Naive thymus-derived CD4-positive, alpha-beta T cell (primary cell): Measurements from ENCODE around the gene TCF7. TPM values are rescaled to one million over a fixed set of nuclear protein-coding genes. Genes with fewer than 3 reads are reported as not detected.

Experiments used
- ATAC-seq: fragments of 150-1000 bp; cut with Tn5 transposase; 2 replicates; pipeline ENCODE4 v1.10.0; 2021; ENCODE audit warnings: mild to moderate bottlenecking, moderate library complexity
- CTCF ChIA-PET: fragments of 350-600 bp; sonication (Branson Sonifier 250); formaldehyde crosslinking; loops from one replicate; lab custom pipeline; 2021; ENCODE audit warnings: antibody characterized with exemption; lab: Charles Lee
- POLR2A ChIA-PET: fragments of 350-600 bp; sonication (Branson Sonifier 250); formaldehyde crosslinking; loops from one replicate; lab custom pipeline; 2021; ENCODE audit warnings: antibody characterized with exemption, inconsistent platforms; lab: Charles Lee
- DNase-seq, 9 donors: peaks; one replicate each; pipeline versions ENCODE4 v3.0.0 to v3.0.0-alpha.2; 2020 to 2022; ENCODE audit warnings: mixed read lengths in 1 of 9
- H3K27ac ChIP-seq: one replicate; pipeline ENCODE4 v1.7.0; 2013; ENCODE audit warnings: mild to moderate bottlenecking, low read depth, low read length, moderate library complexity
- H3K27me3 ChIP-seq, 2 donors: one replicate each; pipeline ENCODE4 v1.7.0; 2013; ENCODE audit warnings: low read length in 2 of 2, mild to moderate bottlenecking in 2 of 2, moderate library complexity in 2 of 2; ENCODE audit not compliant: control insufficient read depth in 2 of 2, insufficient read depth in 2 of 2
- H3K36me3 ChIP-seq, 3 experiments: 1 replicate in 2 of 3; 2 replicates in 1 of 3; pipeline ENCODE4 v1.7.0; 2013; ENCODE audit warnings: low read length in 3 of 3, mild to moderate bottlenecking in 3 of 3, moderate library complexity in 1 of 3; ENCODE audit not compliant: insufficient read depth in 3 of 3, control insufficient read depth in 2 of 3
- H3K4me1 ChIP-seq, 2 donors: one replicate each; pipeline ENCODE4 v1.7.0; 2013; ENCODE audit warnings: low read length in 2 of 2, mild to moderate bottlenecking in 2 of 2, moderate library complexity in 1 of 2; ENCODE audit not compliant: control insufficient read depth in 2 of 2, insufficient read depth in 2 of 2
- H3K4me3 ChIP-seq: 2 replicates; pipeline ENCODE4 v1.7.0; 2013; ENCODE audit warnings: mild to moderate bottlenecking, low read length
- H3K9me3 ChIP-seq, 3 experiments: 1 replicate in 2 of 3; 2 replicates in 1 of 3; pipeline ENCODE4 v1.7.0; 2013; ENCODE audit warnings: low read length in 3 of 3; ENCODE audit not compliant: control insufficient read depth in 2 of 3
- H3K27ac Mint-ChIP-seq, 9 donors: one replicate each; pipeline ENCODE4 v1.8.0; 2020 to 2022; ENCODE audit warnings: mixed read lengths in 9 of 9, mild to moderate bottlenecking in 8 of 9, moderate library complexity in 5 of 9, inconsistent platforms in 2 of 9
- H3K27me3 Mint-ChIP-seq, 5 donors: one replicate each; pipeline ENCODE4 v1.8.0; 2021 to 2022; ENCODE audit warnings: mixed read lengths in 5 of 5, mild to moderate bottlenecking in 1 of 5
- H3K36me3 Mint-ChIP-seq, 5 donors: one replicate each; pipeline ENCODE4 v1.8.0; 2020 to 2022; ENCODE audit warnings: mixed read lengths in 5 of 5, mild to moderate bottlenecking in 3 of 5, inconsistent platforms in 1 of 5
- H3K4me1 Mint-ChIP-seq, 7 donors: one replicate each; pipeline ENCODE4 v1.8.0; 2020 to 2022; ENCODE audit warnings: mixed read lengths in 7 of 7, mild to moderate bottlenecking in 3 of 7, inconsistent platforms in 1 of 7
- H3K4me3 Mint-ChIP-seq, 10 donors: one replicate each; pipeline ENCODE4 v1.8.0; 2020 to 2022; ENCODE audit warnings: mild to moderate bottlenecking in 10 of 10, mixed read lengths in 10 of 10, moderate library complexity in 6 of 10, inconsistent platforms in 2 of 10
- H3K9me3 Mint-ChIP-seq, 11 donors: one replicate each; pipeline ENCODE4 v1.8.0; 2020 to 2022; ENCODE audit warnings: mixed read lengths in 11 of 11, mild to moderate bottlenecking in 4 of 11, inconsistent platforms in 1 of 11, moderate library complexity in 1 of 11
- intact Hi-C, 2 donors: fragments of 100-400 bp; cut with micrococcal nuclease; formaldehyde crosslinking; loops; one replicate each; pipeline ENCODE4 v1.15.1; 2023
- polyA plus RNA-seq, 2 donors: library from polyadenylated mRNA; unstranded; fragments of 300-500 nt; fragmentation: Illumina TruSeq; gene quantifications; one replicate each; pipeline ENCODE4 v1.2.3, GENCODE V29; 2021
- total RNA-seq, 6 experiments: library from RNA in 5 of 6; stranded (reverse) in 5 of 6; gene quantifications; 1 replicate in 5 of 6; 2 replicates in 1 of 6; pipeline ENCODE4 v1.2.3 and lab custom pipeline; 2021 to 2026

The TCF7 gene
- total and polyA plus RNA-seq, 7 experiments from 2014 or later: 203 to 1,066 (median 560) TPM

DNA sequence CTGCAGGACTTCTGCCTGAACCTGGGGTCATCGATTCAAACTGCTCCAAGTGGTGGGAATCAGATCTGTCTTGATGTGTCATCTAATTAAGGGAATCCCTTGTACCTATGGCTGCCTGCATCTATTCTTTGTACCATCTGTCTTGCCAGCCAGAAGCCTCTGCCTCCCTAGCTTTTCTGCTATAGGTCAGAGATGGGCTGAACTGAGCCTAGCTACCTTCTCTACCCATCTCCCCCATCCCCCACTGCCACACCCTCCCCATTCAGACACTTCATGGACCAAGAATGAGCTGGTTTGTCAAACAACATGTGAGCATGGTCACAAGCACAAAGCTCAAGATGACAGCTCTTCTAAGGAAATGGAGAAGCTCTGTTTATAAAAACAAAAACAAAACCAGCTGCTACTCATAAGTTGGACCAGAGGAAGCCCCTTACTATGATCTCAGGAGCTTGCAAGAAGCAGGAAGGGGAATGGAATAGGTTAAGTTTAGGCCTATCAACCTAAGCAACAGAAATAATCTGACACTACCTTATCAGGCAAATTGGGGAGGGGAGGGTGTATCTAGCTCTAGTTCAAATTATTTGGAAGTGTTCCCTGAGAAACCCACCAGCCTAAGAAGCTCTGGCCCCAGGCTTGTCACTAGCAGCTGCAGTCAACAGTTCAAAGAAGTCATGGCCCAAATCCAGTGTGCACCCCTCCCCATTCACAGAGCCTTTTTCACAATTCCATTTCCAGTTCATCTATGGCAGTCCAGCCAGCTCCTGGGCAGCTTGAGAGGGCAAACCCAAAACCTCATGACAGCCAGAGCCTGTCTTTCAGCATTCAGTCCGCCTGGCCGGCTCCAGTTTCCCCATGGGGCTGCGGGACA, 32.4 kb downstream of the TCF7 start:
- Histone ChIP-seq H3K4me1 (peaks cover 5 to 30% of the 10 kb centered on the region in 2 donors), H3K36me3 (peaks cover 36 to 58% (median 39%) of the 10 kb centered on the region in 3 experiments), H3K27me3 (no peaks in the 10 kb centered on the region), H3K27ac (peak overlapping the region; percentile 41), H3K9me3 (no peaks in the 10 kb centered on the region), H3K4me3 (no peak overlapping the region)
- Mint-ChIP-seq H3K4me1 (peaks cover 24 to 67% (median 49%) of the 10 kb centered on the region in 7 donors), H3K27ac (peak overlapping the region; percentile 60 to 92 (median 83)), H3K4me3 (peak overlapping the region in 4 of 10 donors; percentile 29 to 56 (median 35)), H3K9me3 (peaks cover 0 to 4% (median 0%) of the 10 kb centered on the region in 11 donors), H3K36me3 (peaks cover 0 to 39% (median 36%) of the 10 kb centered on the region in 5 donors), H3K27me3 (no peaks in the 10 kb centered on the region)
- ATAC-seq (no peak), DNase-seq (peak in 2 of 9 donors; percentile 15 to 35)
- POLR2A ChIA-PET: interaction anchor here (0.6 to 48.2 kb wide), 8 partner anchors 10 to 439 kb away, joined by 3 to 1333 read pairs (median 9); partner anchors contain the start of genes SKP1 and VDAC1
- intact Hi-C loops: loop anchor here in 1 of 2 donors (1.0 kb wide), 1 partner anchor 108 kb away; no protein-coding TSS in a partner anchor
- CTCF ChIA-PET: interaction anchor here (0.6 to 28.5 kb wide), 19 partner anchors 9 to 120 kb away, joined by 3 to 394 read pairs (median 4); partner anchors contain the start of gene TCF7

DNA sequence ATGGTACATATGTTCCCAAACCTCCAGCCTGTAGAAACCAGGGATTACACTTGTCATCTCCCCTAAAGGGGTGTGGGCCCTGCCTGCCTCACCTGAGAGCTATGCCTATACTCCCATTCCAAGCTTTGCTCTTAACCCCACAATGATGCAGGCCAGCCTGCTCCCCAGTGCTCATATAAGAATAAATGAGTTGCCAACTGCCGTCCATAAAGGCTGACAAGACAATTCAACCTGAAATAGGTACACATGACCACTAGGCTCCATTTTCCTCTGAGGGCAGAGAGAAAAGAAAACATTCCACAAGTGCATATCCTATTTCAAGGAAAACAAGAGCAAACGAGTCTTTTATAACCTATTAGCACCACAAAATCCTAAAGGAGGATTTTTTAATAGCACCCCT, 33.8 kb downstream of the TCF7 start:
- H3K4me3 Mint-ChIP-seq: peak overlapping the region in 2 of 10 donors; percentile 51 to 54
- Histone ChIP-seq H3K9me3 (no peaks in the 10 kb centered on the region), H3K4me1 (peaks cover 5 to 43% of the 10 kb centered on the region in 2 donors), H3K27me3 (no peaks in the 10 kb centered on the region), H3K36me3 (peaks cover 26 to 56% (median 39%) of the 10 kb centered on the region in 3 experiments), H3K4me3 (no peak overlapping the region), H3K27ac (peak overlapping the region; percentile 22)
- POLR2A ChIA-PET: interaction anchor here (0.8 to 48.2 kb wide), 7 partner anchors 8 to 122 kb away, joined by 3 to 1333 read pairs (median 9); partner anchors contain the start of gene SKP1
- CTCF ChIA-PET: interaction anchor here (0.6 to 28.5 kb wide), 8 partner anchors 11 to 109 kb away, joined by 4 to 394 read pairs (median 10); partner anchors contain the start of gene TCF7
- H3K9me3 Mint-ChIP-seq: peaks cover 0 to 4% (median 0%) of the 10 kb centered on the region in 11 donors
- H3K27ac Mint-ChIP-seq: peak overlapping the region; percentile 17 to 90 (median 80)
- DNase-seq (peak in 4 of 9 donors; percentile 12 to 49 (median 42)), ATAC-seq (no peak)
- peaks cover 0 to 42% (median 32%) of the 10 kb centered on the region in 5 donors for H3K36me3 Mint-ChIP-seq
- no peaks in the 10 kb centered on the region for H3K27me3 Mint-ChIP-seq
- H3K4me1 Mint-ChIP-seq: peaks cover 33 to 80% (median 57%) of the 10 kb centered on the region in 7 donors
- intact Hi-C loops: no loop called here

DNA sequence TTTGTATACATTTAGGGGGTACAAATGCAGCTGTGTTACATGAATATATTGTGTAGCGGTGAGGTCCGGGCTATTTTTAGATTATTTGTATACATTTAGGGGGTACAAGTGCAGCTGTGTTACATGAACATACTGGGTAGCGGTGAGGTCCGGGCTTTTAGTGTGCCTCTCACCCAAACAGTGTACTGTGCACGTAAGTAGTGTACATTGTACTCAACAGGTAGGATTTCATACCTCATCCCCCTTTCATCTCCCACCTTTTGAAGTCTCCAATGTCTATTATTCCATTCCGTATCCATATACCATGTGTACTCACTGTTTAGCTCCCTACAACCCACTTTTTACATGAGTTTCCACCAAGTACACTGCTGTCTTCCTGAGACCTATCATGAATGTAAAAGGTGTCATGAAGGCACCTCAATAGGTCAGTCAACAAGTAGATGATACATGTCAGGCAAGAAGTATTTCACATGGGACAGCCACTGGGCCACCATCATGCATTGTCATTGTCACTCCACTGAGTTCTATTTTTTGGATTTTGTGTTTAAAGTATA, 34.6 kb downstream of the TCF7 start:
- H3K36me3 Mint-ChIP-seq: peaks cover 0 to 45% (median 37%) of the 10 kb centered on the region in 5 donors
- peak overlapping the region in 3 of 10 donors; percentile 51 to 80 (median 74) for H3K4me3 Mint-ChIP-seq
- H3K36me3 ChIP-seq: peaks cover 24 to 55% (median 32%) of the 10 kb centered on the region in 3 experiments
- peaks cover 5 to 50% of the 10 kb centered on the region in 2 donors for H3K4me1 ChIP-seq
- POLR2A ChIA-PET: interaction anchor here (0.7 to 48.2 kb wide), 10 partner anchors 8 to 124 kb away, joined by 3 to 1333 read pairs (median 7); partner anchors contain the start of gene SKP1
- peak overlapping the region; percentile 44 to 94 (median 89) for H3K27ac Mint-ChIP-seq
- no peak overlapping the region for H3K4me3 ChIP-seq
- DNase-seq (peak in 2 of 9 donors; percentile 8 to 44), ATAC-seq (no peak)
- peaks cover 35 to 85% (median 65%) of the 10 kb centered on the region in 7 donors for H3K4me1 Mint-ChIP-seq
- H3K9me3 Mint-ChIP-seq: peaks cover 0 to 5% (median 0%) of the 10 kb centered on the region in 11 donors
- intact Hi-C loops: no loop called here
- H3K27me3 Mint-ChIP-seq: no peaks in the 10 kb centered on the region
- CTCF ChIA-PET: interaction anchor here (0.6 to 28.5 kb wide), 6 partner anchors 20 to 110 kb away, joined by 3 to 394 read pairs (median 20); partner anchors contain the start of gene TCF7
- H3K9me3 ChIP-seq: no peaks in the 10 kb centered on the region
- peak overlapping the region; percentile 56 for H3K27ac ChIP-seq
- no peaks in the 10 kb centered on the region for H3K27me3 ChIP-seq

DNA sequence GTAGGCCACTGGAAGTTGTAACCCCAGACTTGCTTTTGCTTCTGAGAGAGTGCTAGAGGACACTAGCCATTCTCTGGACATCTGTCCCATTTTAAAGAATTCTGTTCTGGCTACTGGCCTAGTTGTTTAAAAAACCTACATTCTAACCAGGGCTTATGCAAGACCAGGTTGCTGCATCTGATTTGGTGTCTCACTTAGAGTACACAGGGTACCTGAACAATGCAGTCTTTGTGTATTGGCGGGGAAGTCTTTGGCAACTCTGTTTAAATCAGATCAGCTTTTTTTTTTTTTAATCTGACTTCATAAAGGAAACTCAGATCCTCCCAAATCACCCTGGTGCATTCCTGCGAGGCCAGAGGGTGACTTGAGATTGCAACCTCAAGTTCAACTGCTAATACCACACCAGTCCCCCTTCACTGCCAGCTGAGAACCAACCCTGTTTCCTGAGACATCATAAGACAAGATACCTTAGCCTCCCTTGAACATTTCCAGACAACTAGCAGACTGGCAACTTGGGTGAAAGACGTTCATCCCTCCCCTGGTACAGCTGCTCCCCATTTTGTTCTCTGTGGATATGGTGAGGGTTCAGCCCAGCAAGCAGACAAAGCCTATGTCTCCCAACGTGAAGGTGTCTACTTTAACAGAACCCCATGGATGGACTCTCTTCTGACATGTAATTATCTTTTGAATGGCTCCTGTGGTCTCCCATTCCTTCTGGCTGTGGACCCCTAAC, 35.3 kb downstream of the TCF7 start:
- peak overlapping the region; percentile 56 for H3K27ac ChIP-seq

GRCh38 chr5:134151723-134152122, 37.2 kb downstream of the TCF7 start:
- Mint-ChIP-seq H3K27me3 (no peaks in the 10 kb centered on the region), H3K4me3 (peak overlapping the region in 8 of 10 donors; percentile 30 to 81 (median 58)), H3K4me1 (peaks cover 41 to 86% (median 77%) of the 10 kb centered on the region in 7 donors), H3K9me3 (peaks cover 0 to 8% (median 0%) of the 10 kb centered on the region in 11 donors), H3K36me3 (peaks cover 11 to 42% (median 36%) of the 10 kb centered on the region in 5 donors), H3K27ac (peak overlapping the region; percentile 20 to 90 (median 83))
- no peak for ATAC-seq
- peaks cover 5 to 52% of the 10 kb centered on the region in 2 donors for H3K4me1 ChIP-seq
- H3K36me3 ChIP-seq: peaks cover 8 to 48% (median 13%) of the 10 kb centered on the region in 3 experiments
- ChIA-PET POLR2A (interaction anchor here (1.8 to 48.2 kb wide), 5 partner anchors 8 to 105 kb away, joined by 5 to 1333 read pairs (median 48); partner anchors contain the start of genes PPP2CA and SKP1), CTCF (interaction anchor here (0.9 to 18.5 kb wide), 2 partner anchors 74 to 112 kb away, joined by 5 to 365 read pairs; partner anchors contain the start of gene PPP2CA)
- no peak for DNase-seq
- no peaks in the 10 kb centered on the region for H3K9me3 ChIP-seq
- H3K4me3 ChIP-seq: no peak overlapping the region
- peak overlapping the region; percentile 56 for H3K27ac ChIP-seq
- no peaks in the 10 kb centered on the region for H3K27me3 ChIP-seq
- intact Hi-C loops: no loop called here

More for the DNA sequence above, 35.3 kb downstream of the TCF7 start:
- Histone ChIP-seq H3K4me3 (no peak overlapping the region), H3K27me3 (no peaks in the 10 kb centered on the region), H3K9me3 (no peaks in the 10 kb centered on the region), H3K4me1 (peaks cover 5 to 53% of the 10 kb centered on the region in 2 donors), H3K36me3 (peaks cover 23 to 50% (median 27%) of the 10 kb centered on the region in 3 experiments)
- DNase-seq (peak in 3 of 9 donors; percentile 25 to 38 (median 31)), ATAC-seq (no peak)
- peak overlapping the region; percentile 74 to 94 (median 89) for H3K27ac Mint-ChIP-seq
- no peaks in the 10 kb centered on the region for H3K27me3 Mint-ChIP-seq
- POLR2A ChIA-PET: interaction anchor here (0.8 to 48.2 kb wide), 12 partner anchors 7 to 175 kb away, joined by 3 to 1333 read pairs (median 7); partner anchors contain the start of genes PPP2CA, SKP1 and VDAC1
- H3K4me3 Mint-ChIP-seq: peak overlapping the region in 8 of 10 donors; percentile 3 to 81 (median 59)
- H3K4me1 Mint-ChIP-seq: peaks cover 33 to 83% (median 70%) of the 10 kb centered on the region in 7 donors
- H3K36me3 Mint-ChIP-seq: peaks cover 0 to 40% (median 33%) of the 10 kb centered on the region in 5 donors
- H3K9me3 Mint-ChIP-seq: peaks cover 0 to 6% (median 0%) of the 10 kb centered on the region in 11 donors
- CTCF ChIA-PET: interaction anchor here (0.6 to 28.5 kb wide), 10 partner anchors 9 to 110 kb away, joined by 3 to 394 read pairs (median 4); partner anchors contain the start of gene TCF7
- intact Hi-C loops: loop anchor here in 1 of 2 donors (1.0 kb wide), 1 partner anchor 27 kb away; the partner anchor contains the start of gene SKP1
